Heart left ventricle (tissue), 13 donors: Measurements from ENCODE around the gene PANX2.

ENCODE experiments used
- POLR2A ChIP-seq, 2 donors: fragments of 450-650 bp; IDR thresholded peaks; one replicate each; pipeline ENCODE4 v1.6.1; 2017; ENCODE audit warnings: antibody characterized with exemption in 2 of 2, mild to moderate bottlenecking in 2 of 2, moderate library complexity in 2 of 2
- TF ChIP-seq, protein P1 (sequence below), 12 donors: fragments of 200-600 bp; sonication (generic) in 4 of 12; IDR thresholded peaks; one replicate each; pipeline versions ENCODE4 v1.5.0 to v1.8.0; 2018 to 2022; ENCODE audit warnings: antibody characterized with exemption in 12 of 12, mild to moderate bottlenecking in 5 of 12
- donor health status: ischemic (EF 13 %, LVEDD 7.1; RV severe dilation, severe dysfunction).
- donor health status: DM: no; HTN: yes; CAD: no.
- donor health status: DM: no; HTN: no; CAD: no.
- donor health status: ischemic (EF 25% LVEDD 6.9; RV normal size, moderate dysfunction).
- donor health status: ischemic (EF 25% LVEDD 5.7; RV mildly dilated, moderate dysfunction).
- donor health status: ischemic (EF 35%, LVEDD 5.7; RV mildly dilated, moderate dysfunction).
- donor health status: nonischemic (EF 11% LVEDD 7.7; RV severe dilation, severe dysfunction).
- donor health status: DM: yes; HTN: yes; CAD: no.
- donor health status: PGD.
- donor health status: ischemic (EF 29% LVEDD 5.4; RV normal size, mild dysfunction).
- donor health status: nonischemic (EF 23%, LVEDD 6.1; RV moderate dilation, normal function).

DNA sequence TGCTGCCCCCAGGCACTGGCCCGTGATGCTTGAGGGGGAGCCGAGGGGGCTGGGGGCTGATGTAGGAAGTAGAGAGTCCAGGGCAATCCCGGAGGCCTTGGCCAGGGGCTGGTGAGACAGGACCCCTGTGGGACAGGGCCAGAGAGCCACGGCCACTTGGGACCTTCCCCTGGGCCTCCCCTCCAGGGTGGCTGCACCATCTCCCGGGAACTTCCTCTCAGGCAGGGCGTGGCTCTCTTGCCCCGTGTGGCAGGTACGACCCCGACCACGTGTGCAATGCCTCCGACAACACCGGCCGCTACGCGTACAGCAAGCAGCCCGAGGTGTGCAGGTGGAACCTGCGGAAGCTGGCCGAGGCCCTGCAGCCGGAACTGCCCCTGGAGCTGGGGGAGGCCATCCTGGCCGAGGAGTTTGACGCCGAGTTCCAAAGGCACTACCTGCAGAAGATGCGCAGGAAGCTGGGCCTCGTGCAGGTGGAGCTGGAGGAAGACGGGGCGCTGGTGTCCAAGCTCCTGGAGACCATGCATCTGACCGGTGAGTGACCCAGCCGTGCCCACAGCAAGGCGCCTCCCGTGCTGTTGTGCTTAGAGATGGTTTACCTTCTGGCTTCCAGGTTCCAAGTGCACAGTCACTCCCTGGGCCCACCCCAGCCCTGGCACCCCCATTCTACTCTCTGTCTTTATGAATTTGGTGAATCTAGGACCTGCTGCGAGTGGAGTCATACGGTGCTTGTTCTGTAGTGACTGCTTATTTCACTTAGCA lies 40.0 kb downstream of the PANX2 start:
- TF ChIP-seq, protein P1, sequence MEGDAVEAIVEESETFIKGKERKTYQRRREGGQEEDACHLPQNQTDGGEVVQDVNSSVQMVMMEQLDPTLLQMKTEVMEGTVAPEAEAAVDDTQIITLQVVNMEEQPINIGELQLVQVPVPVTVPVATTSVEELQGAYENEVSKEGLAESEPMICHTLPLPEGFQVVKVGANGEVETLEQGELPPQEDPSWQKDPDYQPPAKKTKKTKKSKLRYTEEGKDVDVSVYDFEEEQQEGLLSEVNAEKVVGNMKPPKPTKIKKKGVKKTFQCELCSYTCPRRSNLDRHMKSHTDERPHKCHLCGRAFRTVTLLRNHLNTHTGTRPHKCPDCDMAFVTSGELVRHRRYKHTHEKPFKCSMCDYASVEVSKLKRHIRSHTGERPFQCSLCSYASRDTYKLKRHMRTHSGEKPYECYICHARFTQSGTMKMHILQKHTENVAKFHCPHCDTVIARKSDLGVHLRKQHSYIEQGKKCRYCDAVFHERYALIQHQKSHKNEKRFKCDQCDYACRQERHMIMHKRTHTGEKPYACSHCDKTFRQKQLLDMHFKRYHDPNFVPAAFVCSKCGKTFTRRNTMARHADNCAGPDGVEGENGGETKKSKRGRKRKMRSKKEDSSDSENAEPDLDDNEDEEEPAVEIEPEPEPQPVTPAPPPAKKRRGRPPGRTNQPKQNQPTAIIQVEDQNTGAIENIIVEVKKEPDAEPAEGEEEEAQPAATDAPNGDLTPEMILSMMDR (IDR thresholded peaks at IDR 0.05), result no peak
- no peak for TF ChIP-seq POLR2A (IDR thresholded peaks at IDR 0.05)
